GM21515 (cell line): ENCODE results near the gene CSHL1.

Source experiments
- ATAC-seq: cut with Tn5 transposase; IDR thresholded peaks from one replicate; pipeline ENCODE4 v1.9.1; 2021; ENCODE audit not compliant: unreplicated experiment

CSHL1 gene

GRCh38 chr17:63911041-63911635, at the start of gene CSHL1:
Gene CSHL1, minus strand, starts transcription at chr17:63911258. Its CDS starts 62 bp downstream, at chr17:63911196.
- ATAC-seq: no peak

GRCh38 chr17:63960430-63960829, 49.4 kb upstream of the CSHL1 start:
- ATAC-seq: no peak

GRCh38 chr17:63960006-63960405, 48.9 kb upstream of the CSHL1 start:
- ATAC-seq: no peak

- no peak for ATAC-seq
These were observed 45.4 kb upstream of the CSHL1 start for GRCh38 chr17:63956296-63956920.

- ATAC-seq: no peak
These were observed 44.7 kb upstream of the CSHL1 start for GRCh38 chr17:63955791-63956190.

GRCh38 chr17:63955232-63955631, 44.2 kb upstream of the CSHL1 start:
- no peak for ATAC-seq

- no peak for ATAC-seq
These were observed 43.5 kb upstream of the CSHL1 start for GRCh38 chr17:63954402-63955063.

GRCh38 chr17:63950940-63951907, 40.2 kb upstream of the CSHL1 start:
- ATAC-seq: no peak

GRCh38 chr17:63949576-63950250, 38.7 kb upstream of the CSHL1 start:
- no peak for ATAC-seq

GRCh38 chr17:63948521-63948920, 37.5 kb upstream of the CSHL1 start:
- ATAC-seq: no peak

GRCh38 chr17:63947711-63948330, 36.8 kb upstream of the CSHL1 start:
- ATAC-seq: no peak

GRCh38 chr17:63946440-63947363, 35.6 kb upstream of the CSHL1 start:
- ATAC-seq: peak; percentile 54

- ATAC-seq: no peak
These were observed 34.9 kb upstream of the CSHL1 start for GRCh38 chr17:63945784-63946439.

- no peak for ATAC-seq
These were observed 33.9 kb upstream of the CSHL1 start for GRCh38 chr17:63944736-63945499.

- no peak for ATAC-seq
These were observed 32.7 kb upstream of the CSHL1 start for GRCh38 chr17:63943745-63944144.

GRCh38 chr17:63942309-63942985, 31.4 kb upstream of the CSHL1 start:
- no peak for ATAC-seq

GRCh38 chr17:63941751-63942150, 30.7 kb upstream of the CSHL1 start:
- ATAC-seq: no peak
